H9 (cell line): Measurements from ENCODE around the gene CD84. TPM values are rescaled to one million over a fixed set of nuclear protein-coding genes. Genes with fewer than 3 reads are reported as not detected.

ENCODE experiments used
- DNase-seq: peaks from one replicate; pipeline ENCODE4 v3.0.0-alpha.2; 2017
- H2AFZ ChIP-seq: one replicate; pipeline ENCODE4 v1.6.1; 2013; ENCODE audit warnings: mild to moderate bottlenecking, low read length, control low read depth, moderate library complexity
- H2AK5ac ChIP-seq: 2 replicates; pipeline ENCODE4 v1.6.1; 2013; ENCODE audit warnings: low read length, control low read depth, mixed read lengths; ENCODE audit not compliant: insufficient read length
- H2BK120ac ChIP-seq: one replicate; pipeline ENCODE4 v1.6.1; 2013; ENCODE audit warnings: low read depth, mild to moderate bottlenecking, low read length, control low read depth, inconsistent platforms; ENCODE audit not compliant: poor library complexity, severe bottlenecking
- H2BK12ac ChIP-seq: 2 replicates; pipeline ENCODE4 v1.6.1; 2013; ENCODE audit warnings: low read length, control low read depth, mixed read lengths, low read depth; ENCODE audit not compliant: insufficient read length
- H2BK15ac ChIP-seq: 2 replicates; pipeline ENCODE4 v1.6.1; 2013; ENCODE audit warnings: low read depth, low read length, control low read depth
- H2BK20ac ChIP-seq: one replicate; pipeline ENCODE4 v1.6.1; 2013; ENCODE audit warnings: low read depth, mild to moderate bottlenecking, low read length, control low read depth, inconsistent platforms; ENCODE audit not compliant: poor library complexity, severe bottlenecking
- H2BK5ac ChIP-seq: 2 replicates; pipeline ENCODE4 v1.6.1; 2013; ENCODE audit warnings: low read length, control low read depth, mixed read lengths; ENCODE audit not compliant: insufficient read length
- H3K14ac ChIP-seq: 2 replicates; pipeline ENCODE4 v1.6.1; 2013; ENCODE audit warnings: low read length, control low read depth; ENCODE audit not compliant: insufficient read depth
- H3K18ac ChIP-seq: 2 replicates; pipeline ENCODE4 v1.6.1; 2013; ENCODE audit warnings: low read depth, mild to moderate bottlenecking, mixed read lengths, low read length, control low read depth; ENCODE audit not compliant: insufficient read length
- H3K23ac ChIP-seq: 2 replicates; pipeline ENCODE4 v1.6.1; 2013; ENCODE audit warnings: low read length, control low read depth, mixed read lengths, low read depth; ENCODE audit not compliant: insufficient read length
- H3K23me2 ChIP-seq: 2 replicates; pipeline ENCODE4 v1.6.1; 2013; ENCODE audit warnings: low read depth, mild to moderate bottlenecking, mixed read lengths, low read length, control low read depth; ENCODE audit not compliant: insufficient read length, poor library complexity, severe bottlenecking
- H3K27ac ChIP-seq: 2 replicates; pipeline ENCODE4 v1.5.1; 2013; ENCODE audit warnings: low read length, control low read depth, mixed read lengths, low read depth; ENCODE audit not compliant: insufficient read length
- H3K27me3 ChIP-seq: 2 replicates; pipeline ENCODE4 v1.6.1; 2013; ENCODE audit warnings: low read length, control low read depth, inconsistent platforms; ENCODE audit not compliant: insufficient read depth
- H3K4ac ChIP-seq: 2 replicates; pipeline ENCODE4 v1.6.1; 2013; ENCODE audit warnings: low read depth, mild to moderate bottlenecking, control low read depth, inconsistent platforms, low read length, moderate library complexity
- H3K4me1 ChIP-seq: 2 replicates; pipeline ENCODE4 v1.6.1; 2013; ENCODE audit warnings: low read length, control low read depth, inconsistent platforms; ENCODE audit not compliant: insufficient read depth
- H3K4me2 ChIP-seq: 2 replicates; pipeline ENCODE4 v1.6.1; 2013; ENCODE audit warnings: low read length, control low read depth, mixed read lengths; ENCODE audit not compliant: insufficient read length, insufficient read depth
- H3K56ac ChIP-seq: 2 replicates; pipeline ENCODE4 v1.6.1; 2013; ENCODE audit warnings: low read depth, mild to moderate bottlenecking, mixed read lengths, low read length, control low read depth; ENCODE audit not compliant: insufficient read length
- H3K79me1 ChIP-seq: 2 replicates; pipeline ENCODE4 v1.6.1; 2013; ENCODE audit warnings: low read depth, mild to moderate bottlenecking, moderate library complexity, low read length, control low read depth, inconsistent platforms; ENCODE audit not compliant: insufficient read depth, poor library complexity, severe bottlenecking
- H3K79me2 ChIP-seq: 2 replicates; pipeline ENCODE4 v1.6.1; 2013; ENCODE audit warnings: low read length, control low read depth, inconsistent platforms; ENCODE audit not compliant: insufficient read depth
- H3K9ac ChIP-seq: 2 replicates; pipeline ENCODE4 v1.6.1; 2013; ENCODE audit warnings: low read length, control low read depth, mixed read lengths; ENCODE audit not compliant: insufficient read length; ENCODE audit errors: extremely low read depth
- H3K9me3 ChIP-seq: one replicate; pipeline ENCODE4 v1.6.1; 2013; ENCODE audit warnings: low read depth, low read length, inconsistent platforms; ENCODE audit not compliant: control insufficient read depth
- H3T11ph ChIP-seq: one replicate; pipeline ENCODE4 v1.6.1; 2013; ENCODE audit warnings: mild to moderate bottlenecking, low read length, control low read depth, inconsistent platforms
- H4K20me1 ChIP-seq: one replicate; pipeline ENCODE4 v1.6.1; 2013; ENCODE audit not compliant: control insufficient read depth, insufficient read length, insufficient read depth
- H4K5ac ChIP-seq: 2 replicates; pipeline ENCODE4 v1.6.1; 2013; ENCODE audit warnings: low read depth, mild to moderate bottlenecking, mixed read lengths, low read length, control low read depth; ENCODE audit not compliant: insufficient read length
- H4K8ac ChIP-seq: replicated peaks from 2 replicates; pipeline ENCODE4 v1.6.1; 2013; ENCODE audit warnings: low read length, control low read depth, mixed read lengths, low read depth; ENCODE audit not compliant: insufficient read length
- H4K91ac ChIP-seq: 2 replicates; pipeline ENCODE4 v1.6.1; 2013; ENCODE audit warnings: low read depth, mild to moderate bottlenecking, moderate library complexity, mixed read lengths, low read length, control low read depth; ENCODE audit not compliant: insufficient read length
- H3K27ac Mint-ChIP-seq, 3 experiments: 2 replicates in 2 of 3; 3 replicates in 1 of 3; pipeline ENCODE4 v1.8.0; 2020 to 2021; ENCODE audit warnings: mixed read lengths in 3 of 3, mild to moderate bottlenecking in 1 of 3, moderate library complexity in 1 of 3
- H3K27me3 Mint-ChIP-seq: 2 replicates; pipeline ENCODE4 v1.8.0; 2021; ENCODE audit warnings: low read depth, mild to moderate bottlenecking, moderate library complexity, mixed read lengths
- H3K36me3 Mint-ChIP-seq, 3 experiments: 2 replicates in 2 of 3; 3 replicates in 1 of 3; pipeline ENCODE4 v1.8.0; 2020 to 2021; ENCODE audit warnings: low read depth in 3 of 3, mixed read lengths in 3 of 3; ENCODE audit not compliant: insufficient read depth in 1 of 3
- H3K4me1 Mint-ChIP-seq, 2 experiments: 2 replicates each; pipeline ENCODE4 v1.8.0; 2020; ENCODE audit warnings: mixed read lengths in 2 of 2
- H3K4me3 Mint-ChIP-seq, 2 experiments: 2 replicates in 1 of 2; 3 replicates in 1 of 2; pipeline ENCODE4 v1.8.0; 2020 to 2021; ENCODE audit warnings: mild to moderate bottlenecking in 2 of 2, mixed read lengths in 2 of 2, moderate library complexity in 1 of 2
- H3K9me3 Mint-ChIP-seq, 2 experiments: 2 replicates in 1 of 2; 3 replicates in 1 of 2; pipeline ENCODE4 v1.8.0; 2020; ENCODE audit warnings: mild to moderate bottlenecking in 2 of 2, mixed read lengths in 2 of 2, moderate library complexity in 1 of 2
- CTCF ChIP-seq: fragments of 200-600 bp; sonication (generic); conservative IDR thresholded peaks from 3 replicates; pipeline ENCODE4 v1.8.0; 2021; ENCODE audit warnings: antibody characterized with exemption, mild to moderate bottlenecking
- WGBS: extraction: QIAGEN DNeasy Blood & Tissue Kit; methylation state at CpG from one replicate; pipeline ENCODE4 v1.1.7; 2013; ENCODE audit warnings: missing lambda C conversion rate, low lambda C conversion rate, mixed read lengths; ENCODE audit not compliant: insufficient read length; ENCODE audit errors: extremely low coverage; 5-methylcytosine and 5-hydroxymethylcytosine counted together
- total RNA-seq: library from RNA; stranded (reverse); gene quantifications from 2 replicates; pipeline ENCODE4 v1.2.1, GENCODE V29; 2021

Gene CD84
- total RNA-seq, 1 experiment from 2014 or later, result not detected

DNA sequence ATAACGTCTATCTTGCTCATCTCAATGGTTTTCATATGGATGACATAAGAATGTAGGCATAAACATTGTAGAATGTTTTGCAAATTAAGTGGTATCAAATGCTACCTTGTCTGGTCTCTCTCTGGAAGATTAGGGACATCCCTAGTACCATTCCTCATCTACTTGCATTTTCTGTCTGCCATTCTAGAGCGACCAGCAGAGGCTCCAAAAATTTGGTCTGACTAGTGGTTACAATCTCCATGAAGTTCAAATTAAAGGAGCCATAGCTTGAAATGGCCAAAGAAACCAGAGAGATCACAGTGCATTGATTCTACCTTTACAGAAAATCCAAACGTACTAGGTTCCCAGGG lies 1.1 kb downstream of the CD84 start:
- H2AFZ ChIP-seq, result no peak overlapping the region
- no peaks in the 10 kb centered on the region for H3K79me2 ChIP-seq
- H2BK15ac ChIP-seq, result no peak overlapping the region
- TF ChIP-seq CTCF, result no peak
- no peak overlapping the region for H3K9ac ChIP-seq
- no CpG with 5 or more reads among the region's 3 CpGs for WGBS
- no peak overlapping the region for H3K4ac ChIP-seq
- no peaks in the 10 kb centered on the region for H3K9me3 ChIP-seq
- Mint-ChIP-seq H3K4me1 (0 out of 4 replicates have a peak, but pooled peaks cover 2% of the 10 kb centered on the region in 2 experiments), H3K4me3 (no peak overlapping the region), H3K9me3 (peaks cover 0 to 3% of the 10 kb centered on the region in 2 experiments; a peak in 3 of 5 replicates), H3K27me3 (no peaks in the 10 kb centered on the region), H3K36me3 (no peaks in the 10 kb centered on the region), H3K27ac (no peak overlapping the region)
- no peak overlapping the region for H4K5ac ChIP-seq
- H2BK20ac ChIP-seq, result no peak overlapping the region
- DNase-seq, result no peak
- no peak overlapping the region for H2BK5ac ChIP-seq
- no peak overlapping the region for H2BK12ac ChIP-seq
- no peak overlapping the region for H4K8ac ChIP-seq
- H3K23me2 ChIP-seq, result no peaks in the 10 kb centered on the region
- no peak overlapping the region for H2AK5ac ChIP-seq
- H2BK120ac ChIP-seq, result no peak overlapping the region
- no peak overlapping the region for H3K14ac ChIP-seq
- H3K27me3 ChIP-seq, result no peaks in the 10 kb centered on the region
- no peak overlapping the region for H3K27ac ChIP-seq
- no peak overlapping the region for H3K56ac ChIP-seq
- H3K4me2 ChIP-seq, result no peak overlapping the region
- H3K79me1 ChIP-seq, result no peaks in the 10 kb centered on the region
- H3T11ph ChIP-seq, result no peak overlapping the region
- no peaks in the 10 kb centered on the region for H3K4me1 ChIP-seq
- H4K91ac ChIP-seq, result no peak overlapping the region
- no peak overlapping the region for H3K18ac ChIP-seq
- no peak overlapping the region for H3K23ac ChIP-seq
- no peaks in the 10 kb centered on the region for H4K20me1 ChIP-seq
